Caco-2 (cell line): ENCODE results near the gene CAND2. TPM values are rescaled to one million over a fixed set of nuclear protein-coding genes. Genes with fewer than 3 reads are reported as not detected.

Experiments used
- BruUV-seq: library from RNA; stranded (reverse); fragments of 400-500 nt; replicated peaks from 2 replicates; lab custom pipeline; 2021; lab: Mats Ljungman, UMichigan
- CTCF ChIA-PET: fragments of 300-600 bp; sonication (Branson Sonifier 250); formaldehyde crosslinking; loops from one replicate; lab custom pipeline; 2022; ENCODE audit warnings: antibody characterized with exemption; lab: Charles Lee
- POLR2A ChIA-PET: fragments of 300-600 bp; sonication (Branson Sonifier 250); formaldehyde crosslinking; loops from one replicate; lab custom pipeline; 2022; ENCODE audit warnings: antibody characterized with exemption; lab: Charles Lee
- DNase-seq, 2 experiments: peaks; one replicate each; pipeline versions ENCODE4 v3.0.0 to v3.0.0-alpha.2; 2020 to 2022
- H3K27me3 ChIP-seq: replicated peaks from 2 replicates; pipeline ENCODE4 v1.6.0; 2011; ENCODE audit warnings: low read length; ENCODE audit not compliant: control insufficient read depth, insufficient read depth
- H3K36me3 ChIP-seq: 2 replicates; pipeline ENCODE4 v1.5.1; 2011; ENCODE audit warnings: low read length; ENCODE audit not compliant: control insufficient read depth, insufficient read depth
- H3K4me1 ChIP-seq: fragments of 250-450 bp; sonication (Bioruptor Pico); 2 replicates; pipeline ENCODE4 v1.5.1; 2020; ENCODE audit warnings: mild to moderate bottlenecking
- H3K4me3 ChIP-seq: 2 replicates; pipeline ENCODE4 v1.5.1; 2011; ENCODE audit warnings: low read depth, mild to moderate bottlenecking, control low read depth, low read length
- H3K9me3 ChIP-seq: fragments of 250-450 bp; sonication (Bioruptor Pico); 2 replicates; pipeline ENCODE4 v1.5.1; 2020; ENCODE audit warnings: mild to moderate bottlenecking, moderate library complexity
- H3K27ac Mint-ChIP-seq: one replicate; pipeline ENCODE4 v1.8.0; 2022; ENCODE audit warnings: mixed read lengths; ENCODE audit not compliant: unreplicated experiment
- H3K27me3 Mint-ChIP-seq: one replicate; pipeline ENCODE4 v1.8.0; 2022; ENCODE audit warnings: mixed read lengths; ENCODE audit not compliant: insufficient read depth, unreplicated experiment
- H3K36me3 Mint-ChIP-seq: one replicate; pipeline ENCODE4 v1.8.0; 2022; ENCODE audit warnings: mild to moderate bottlenecking, mixed read lengths; ENCODE audit not compliant: insufficient read depth, unreplicated experiment
- H3K4me1 Mint-ChIP-seq: one replicate; pipeline ENCODE4 v1.8.0; 2022; ENCODE audit warnings: low read depth, mixed read lengths; ENCODE audit not compliant: unreplicated experiment
- H3K4me3 Mint-ChIP-seq: one replicate; pipeline ENCODE4 v1.8.0; 2022; ENCODE audit warnings: mild to moderate bottlenecking, moderate library complexity, mixed read lengths; ENCODE audit not compliant: unreplicated experiment
- H3K9me3 Mint-ChIP-seq: one replicate; pipeline ENCODE4 v1.8.0; 2022; ENCODE audit warnings: mixed read lengths; ENCODE audit not compliant: unreplicated experiment
- intact Hi-C: fragments of 100-400 bp; cut with micrococcal nuclease; formaldehyde crosslinking; loops from one replicate; pipeline ENCODE4 v1.10.0; 2022; ENCODE audit not compliant: unreplicated experiment
- total RNA-seq: library from RNA; stranded (reverse); gene quantifications from 2 replicates; pipeline ENCODE4 v1.2.3, GENCODE V29; 2022
- TF ChIP-seq, protein P1 (sequence below), 2 experiments: fragments of 200-600 bp in 1 of 2; IDR thresholded peaks; 1 replicate in 1 of 2; 2 replicates in 1 of 2; pipeline versions ENCODE4 v1.5.1 to v1.8.0; 2011 to 2022; ENCODE audit warnings: antibody characterized with exemption in 1 of 2, control low read depth in 1 of 2, inconsistent platforms in 1 of 2, low read depth in 1 of 2, low read length in 1 of 2, mild to moderate bottlenecking in 1 of 2, moderate library complexity in 1 of 2; ENCODE audit not compliant: insufficient read depth in 1 of 2, severe bottlenecking in 1 of 2, unreplicated experiment in 1 of 2

CAND2 gene
- total RNA-seq, 1 experiment from 2014 or later, result not detected

DNA sequence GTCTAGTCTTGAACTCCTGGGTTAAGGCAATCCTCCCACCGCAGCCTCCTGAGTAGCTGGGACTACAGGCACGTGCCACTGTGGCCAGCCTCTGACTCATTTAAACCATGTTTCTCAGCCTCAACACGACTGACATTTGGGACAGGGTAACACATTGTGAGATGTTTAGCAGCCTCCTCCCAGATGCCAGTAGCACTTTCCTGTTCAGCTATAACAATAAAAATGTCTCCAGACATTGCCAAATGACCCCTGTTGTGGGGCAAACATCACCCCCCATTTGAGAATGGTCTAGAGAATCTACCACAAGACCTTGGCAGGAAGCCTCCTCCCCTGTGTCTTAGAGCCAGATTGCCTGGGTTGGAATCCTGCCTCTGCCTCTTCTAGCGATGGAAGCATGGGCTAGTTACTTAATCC lies 45.8 kb upstream of the CAND2 start:
- no peaks in the 10 kb centered on the region for H3K36me3 Mint-ChIP-seq
- peaks cover 2% of the 10 kb centered on the region; the same call in 1 of the 2 replicates for H3K4me1 ChIP-seq
- peaks cover 2% of the 10 kb centered on the region for H3K4me1 Mint-ChIP-seq

DNA sequence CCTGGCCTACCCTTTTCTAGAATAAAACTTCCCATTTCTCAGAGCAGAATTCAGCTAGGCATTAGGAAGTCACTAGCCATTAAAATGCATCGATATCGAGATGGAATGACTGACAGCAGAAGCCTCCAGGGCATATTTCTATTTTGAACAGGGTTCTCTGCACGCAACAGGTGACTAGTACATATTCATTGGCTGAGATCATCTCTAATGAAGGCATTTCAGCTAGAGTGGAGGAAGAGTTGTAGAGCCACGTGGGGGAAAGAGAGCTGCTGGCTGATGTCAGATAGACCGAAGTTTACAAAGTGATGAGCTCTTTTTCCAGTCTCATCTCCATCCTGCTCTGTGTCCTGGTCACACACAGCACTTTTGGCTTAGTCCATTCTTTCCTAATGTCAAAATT lies 44.9 kb upstream of the CAND2 start:
- Histone ChIP-seq H3K9me3 (no peaks in the 10 kb centered on the region), H3K27me3 (no peaks in the 10 kb centered on the region), H3K4me1 (peaks cover 6% of the 10 kb centered on the region; the same call in 1 of the 2 replicates), H3K36me3 (no peaks in the 10 kb centered on the region), H3K4me3 (no peak overlapping the region)
- no peaks in the 10 kb centered on the region for H3K9me3 Mint-ChIP-seq
- ChIA-PET CTCF (interaction anchor here (0.7 kb wide), 1 partner anchor 152 kb away, joined by 3 read pairs; no protein-coding TSS in a partner anchor), POLR2A (no interaction called here)
- H3K4me1 Mint-ChIP-seq, result peaks cover 5% of the 10 kb centered on the region
- TF ChIP-seq, protein P1, sequence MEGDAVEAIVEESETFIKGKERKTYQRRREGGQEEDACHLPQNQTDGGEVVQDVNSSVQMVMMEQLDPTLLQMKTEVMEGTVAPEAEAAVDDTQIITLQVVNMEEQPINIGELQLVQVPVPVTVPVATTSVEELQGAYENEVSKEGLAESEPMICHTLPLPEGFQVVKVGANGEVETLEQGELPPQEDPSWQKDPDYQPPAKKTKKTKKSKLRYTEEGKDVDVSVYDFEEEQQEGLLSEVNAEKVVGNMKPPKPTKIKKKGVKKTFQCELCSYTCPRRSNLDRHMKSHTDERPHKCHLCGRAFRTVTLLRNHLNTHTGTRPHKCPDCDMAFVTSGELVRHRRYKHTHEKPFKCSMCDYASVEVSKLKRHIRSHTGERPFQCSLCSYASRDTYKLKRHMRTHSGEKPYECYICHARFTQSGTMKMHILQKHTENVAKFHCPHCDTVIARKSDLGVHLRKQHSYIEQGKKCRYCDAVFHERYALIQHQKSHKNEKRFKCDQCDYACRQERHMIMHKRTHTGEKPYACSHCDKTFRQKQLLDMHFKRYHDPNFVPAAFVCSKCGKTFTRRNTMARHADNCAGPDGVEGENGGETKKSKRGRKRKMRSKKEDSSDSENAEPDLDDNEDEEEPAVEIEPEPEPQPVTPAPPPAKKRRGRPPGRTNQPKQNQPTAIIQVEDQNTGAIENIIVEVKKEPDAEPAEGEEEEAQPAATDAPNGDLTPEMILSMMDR (IDR thresholded peaks at IDR 0.05; ENCODE audit: insufficient read depth in 1 of 2, low read depth in 1 of 2, low read length in 1 of 2, severe bottlenecking in 1 of 2, unreplicated experiment in 1 of 2), result no peak
- BruUV-seq, result no TSS peak
- H3K27ac Mint-ChIP-seq, result no peak overlapping the region
- intact Hi-C loops, result no loop called here
- DNase-seq, result no peak
- no peak overlapping the region for H3K4me3 Mint-ChIP-seq
- H3K36me3 Mint-ChIP-seq, result no peaks in the 10 kb centered on the region
- H3K27me3 Mint-ChIP-seq, result no peaks in the 10 kb centered on the region

More for the DNA sequence above, 45.8 kb upstream of the CAND2 start:
- Histone ChIP-seq H3K27me3 (no peaks in the 10 kb centered on the region), H3K36me3 (no peaks in the 10 kb centered on the region), H3K9me3 (no peaks in the 10 kb centered on the region), H3K4me3 (no peak overlapping the region)
- no TSS peak for BruUV-seq
- POLR2A ChIA-PET, result no interaction called here
- H3K9me3 Mint-ChIP-seq, result no peaks in the 10 kb centered on the region
- no peak for DNase-seq
- CTCF ChIA-PET, result no interaction called here
- TF ChIP-seq, protein P1 (IDR thresholded peaks at IDR 0.05; ENCODE audit: insufficient read depth in 1 of 2, low read depth in 1 of 2, low read length in 1 of 2, severe bottlenecking in 1 of 2, unreplicated experiment in 1 of 2), result no peak
- H3K27me3 Mint-ChIP-seq, result no peaks in the 10 kb centered on the region
- H3K27ac Mint-ChIP-seq, result no peak overlapping the region
- no peak overlapping the region for H3K4me3 Mint-ChIP-seq
- intact Hi-C loops, result no loop called here

DNA sequence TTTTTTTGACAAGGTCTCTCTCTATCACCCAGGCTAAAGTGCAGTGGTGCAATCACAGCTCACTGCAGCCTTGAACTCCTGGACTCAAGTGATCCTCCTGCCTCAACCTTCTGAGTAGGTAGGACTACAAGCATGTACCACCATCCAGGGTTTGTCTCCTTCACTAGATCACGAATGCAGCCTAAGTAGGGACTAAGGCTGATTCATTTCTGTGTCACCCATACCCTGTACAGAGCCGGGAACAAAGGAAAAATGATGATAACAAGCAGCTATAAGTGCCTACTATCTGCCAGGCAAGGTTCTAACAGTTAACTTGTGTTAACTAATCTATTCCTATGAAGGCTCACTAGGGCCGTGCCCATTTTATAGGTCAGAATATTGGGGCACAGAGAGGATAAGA lies 44.4 kb upstream of the CAND2 start:
- Mint-ChIP-seq H3K4me3 (no peak overlapping the region), H3K9me3 (no peaks in the 10 kb centered on the region), H3K27ac (no peak overlapping the region), H3K36me3 (no peaks in the 10 kb centered on the region), H3K27me3 (no peaks in the 10 kb centered on the region), H3K4me1 (peaks cover 5% of the 10 kb centered on the region)
- Histone ChIP-seq H3K4me1 (peaks cover 6% of the 10 kb centered on the region; the same call in 1 of the 2 replicates), H3K27me3 (no peaks in the 10 kb centered on the region), H3K4me3 (no peak overlapping the region), H3K36me3 (no peaks in the 10 kb centered on the region), H3K9me3 (no peaks in the 10 kb centered on the region)
- no TSS peak for BruUV-seq
- DNase-seq, result no peak
- POLR2A ChIA-PET, result no interaction called here
- CTCF ChIA-PET, result no interaction called here
- intact Hi-C loops, result no loop called here
- TF ChIP-seq, protein P1 (IDR thresholded peaks at IDR 0.05; ENCODE audit: insufficient read depth in 1 of 2, low read depth in 1 of 2, low read length in 1 of 2, severe bottlenecking in 1 of 2, unreplicated experiment in 1 of 2), result no peak
